Right lobe of liver (tissue), 4 donors: Measurements from ENCODE around the gene KCTD14.

Source experiments
- POLR2A ChIP-seq: fragments of 450-650 bp; IDR thresholded peaks from one replicate; pipeline ENCODE4 v1.6.1; 2017; ENCODE audit warnings: antibody characterized with exemption, mild to moderate bottlenecking
- TF ChIP-seq, protein P1 (sequence below), 4 donors: fragments of 200-600 bp in 3 of 4; fragments of 450-650 bp in 1 of 4; IDR thresholded peaks; one replicate each; pipeline versions ENCODE4 v1.5.1 to v1.8.0; 2016 to 2022; ENCODE audit warnings: antibody characterized with exemption in 4 of 4, mild to moderate bottlenecking in 2 of 4
- donor health status: DM: no; HTN: no; CAD: no.
- donor health status: DM: no; HTN: no; CAD: no.
- donor health status: DM: no; HTN: yes; CAD: no.

DNA sequence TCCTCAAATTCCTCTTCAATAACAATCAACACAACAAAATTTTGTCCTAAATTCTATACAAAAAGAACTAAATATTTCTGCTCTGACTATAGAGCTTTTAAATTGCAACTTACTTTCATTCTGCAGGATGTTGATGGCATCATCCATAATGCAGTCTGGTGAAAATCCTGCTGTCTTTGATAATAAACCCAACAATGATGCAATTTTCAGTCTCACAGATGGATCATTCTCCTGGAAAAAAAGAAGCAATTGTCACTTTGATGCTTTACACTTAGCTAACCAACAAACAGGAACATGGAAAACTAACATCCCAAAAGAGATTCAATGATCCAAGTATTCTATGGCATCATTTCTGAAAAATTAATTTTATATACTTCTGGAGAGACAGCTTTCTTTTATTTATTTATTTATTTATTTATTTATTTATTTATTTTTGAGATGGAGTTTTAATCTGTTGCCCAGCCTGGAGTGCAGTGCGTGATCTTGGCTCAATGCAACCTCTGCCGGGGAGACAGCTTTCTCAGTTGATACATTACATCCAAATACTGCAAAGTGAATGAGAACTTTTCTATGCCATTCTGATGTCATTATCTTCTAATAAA lies 41.6 kb downstream of the KCTD14 start:
- TF ChIP-seq, protein P1, sequence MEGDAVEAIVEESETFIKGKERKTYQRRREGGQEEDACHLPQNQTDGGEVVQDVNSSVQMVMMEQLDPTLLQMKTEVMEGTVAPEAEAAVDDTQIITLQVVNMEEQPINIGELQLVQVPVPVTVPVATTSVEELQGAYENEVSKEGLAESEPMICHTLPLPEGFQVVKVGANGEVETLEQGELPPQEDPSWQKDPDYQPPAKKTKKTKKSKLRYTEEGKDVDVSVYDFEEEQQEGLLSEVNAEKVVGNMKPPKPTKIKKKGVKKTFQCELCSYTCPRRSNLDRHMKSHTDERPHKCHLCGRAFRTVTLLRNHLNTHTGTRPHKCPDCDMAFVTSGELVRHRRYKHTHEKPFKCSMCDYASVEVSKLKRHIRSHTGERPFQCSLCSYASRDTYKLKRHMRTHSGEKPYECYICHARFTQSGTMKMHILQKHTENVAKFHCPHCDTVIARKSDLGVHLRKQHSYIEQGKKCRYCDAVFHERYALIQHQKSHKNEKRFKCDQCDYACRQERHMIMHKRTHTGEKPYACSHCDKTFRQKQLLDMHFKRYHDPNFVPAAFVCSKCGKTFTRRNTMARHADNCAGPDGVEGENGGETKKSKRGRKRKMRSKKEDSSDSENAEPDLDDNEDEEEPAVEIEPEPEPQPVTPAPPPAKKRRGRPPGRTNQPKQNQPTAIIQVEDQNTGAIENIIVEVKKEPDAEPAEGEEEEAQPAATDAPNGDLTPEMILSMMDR (IDR thresholded peaks at IDR 0.05) = no peak
- TF ChIP-seq POLR2A = no peak
